Left cardiac atrium (tissue), 4 donors: ENCODE data around the gene CCNK. TPM values are rescaled to one million over a fixed set of nuclear protein-coding genes. Genes with fewer than 3 reads are reported as not detected.

Experiments
- ATAC-seq, 2 donors: fragments of 200-7000 bp; cut with Tn5 transposase; one replicate each; pipeline ENCODE4 v1.9.1; 2020; ENCODE audit warnings: mild to moderate bottlenecking in 2 of 2, moderate library complexity in 2 of 2
- DNase-seq: peaks from one replicate; pipeline ENCODE4 v3.0.0-alpha.2; 2020
- intact Hi-C, 2 donors: fragments of 100-400 bp; cut with DNase I; formaldehyde crosslinking; loops; one replicate each; pipeline versions ENCODE4 v1.14.1 to v1.15.1; 2022 to 2023
- total RNA-seq, 2 donors: library from RNA; stranded (reverse); fragmentation: NEBNext Ultra II Directional; extraction: Animal tissue kit (Norgen Biotek cat#: 25700); gene quantifications; one replicate each; pipeline ENCODE4 v1.2.1, GENCODE V29; 2021
- donor health status: DM: no; HTN: yes; CAD: no.
- donor health status: DM: no; HTN: yes; CAD: no; lungs with severe emphysema.
- donor health status: DM: yes; HTN: yes; CAD: no.
- donor health status: Dilated cardiomyopathy.

The CCNK gene
- total RNA-seq, 2 donors from 2014 or later: 31.4 to 38.6 TPM

DNA sequence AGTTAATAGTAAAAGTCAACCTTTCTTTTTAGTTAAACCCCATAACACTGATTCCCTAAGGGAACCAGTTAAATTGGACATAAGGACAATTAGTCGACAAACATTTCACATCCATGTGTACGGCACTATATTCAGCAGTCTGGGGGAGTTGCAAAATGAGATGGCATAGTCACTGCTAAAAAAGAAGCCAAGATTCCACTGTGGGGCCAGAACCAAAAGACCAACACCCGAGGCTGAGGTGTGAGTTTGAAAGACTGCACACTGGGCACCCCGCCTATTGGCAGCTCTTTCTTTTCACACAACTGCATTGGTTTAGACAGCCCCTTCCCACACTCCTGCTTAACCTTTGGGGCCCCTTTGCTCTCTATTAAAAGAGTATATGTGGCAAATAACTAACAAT is 17.2 kb upstream of the CCNK start:
- DNase-seq: no peak
- intact Hi-C loops: no loop called here
- ATAC-seq: peak; percentile 21 to 67

DNA sequence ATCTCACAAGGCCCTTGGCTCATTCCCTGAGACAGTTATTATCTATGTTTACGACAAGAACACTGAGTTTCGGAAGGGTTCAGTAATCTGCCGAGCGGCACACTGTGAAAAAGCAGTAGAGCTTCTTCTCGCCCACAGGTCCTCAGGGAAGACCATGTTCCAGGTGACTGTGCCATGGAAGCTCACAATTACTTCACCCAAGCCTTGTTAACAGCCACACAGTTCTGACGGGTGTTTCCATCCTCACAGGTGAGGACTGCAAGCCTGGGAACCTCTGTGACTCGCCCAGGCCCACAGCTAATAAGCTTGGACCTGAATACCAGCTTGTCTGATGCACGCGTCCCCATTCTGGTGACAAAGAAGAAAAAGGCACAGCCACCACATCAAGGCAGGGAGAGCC is 15.9 kb upstream of the CCNK start:
- DNase-seq: no peak

DNA sequence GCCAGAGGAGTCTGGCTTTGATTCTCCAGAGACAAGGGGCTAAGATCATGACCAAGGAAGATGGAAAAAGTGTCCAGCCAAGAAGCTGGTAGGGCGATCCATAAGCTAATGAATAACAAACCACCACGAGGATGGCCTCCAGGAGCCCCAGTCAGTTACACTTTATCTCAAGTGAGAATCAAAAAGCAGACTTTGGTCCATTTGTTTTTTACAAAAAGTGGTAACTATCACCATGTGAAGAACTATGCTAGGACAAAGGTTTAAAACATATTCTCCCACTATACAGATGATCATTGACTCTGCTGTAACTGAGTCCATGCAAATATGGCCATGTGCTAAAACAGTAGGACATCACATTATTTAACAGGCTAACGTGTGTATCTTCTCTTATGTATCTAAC is 14.5 kb upstream of the CCNK start:
- intact Hi-C loops: no loop called here
- no peak for ATAC-seq
- DNase-seq: no peak

More for the DNA sequence above, 15.9 kb upstream of the CCNK start:
- intact Hi-C loops: no loop called here
- no peak for ATAC-seq

DNA sequence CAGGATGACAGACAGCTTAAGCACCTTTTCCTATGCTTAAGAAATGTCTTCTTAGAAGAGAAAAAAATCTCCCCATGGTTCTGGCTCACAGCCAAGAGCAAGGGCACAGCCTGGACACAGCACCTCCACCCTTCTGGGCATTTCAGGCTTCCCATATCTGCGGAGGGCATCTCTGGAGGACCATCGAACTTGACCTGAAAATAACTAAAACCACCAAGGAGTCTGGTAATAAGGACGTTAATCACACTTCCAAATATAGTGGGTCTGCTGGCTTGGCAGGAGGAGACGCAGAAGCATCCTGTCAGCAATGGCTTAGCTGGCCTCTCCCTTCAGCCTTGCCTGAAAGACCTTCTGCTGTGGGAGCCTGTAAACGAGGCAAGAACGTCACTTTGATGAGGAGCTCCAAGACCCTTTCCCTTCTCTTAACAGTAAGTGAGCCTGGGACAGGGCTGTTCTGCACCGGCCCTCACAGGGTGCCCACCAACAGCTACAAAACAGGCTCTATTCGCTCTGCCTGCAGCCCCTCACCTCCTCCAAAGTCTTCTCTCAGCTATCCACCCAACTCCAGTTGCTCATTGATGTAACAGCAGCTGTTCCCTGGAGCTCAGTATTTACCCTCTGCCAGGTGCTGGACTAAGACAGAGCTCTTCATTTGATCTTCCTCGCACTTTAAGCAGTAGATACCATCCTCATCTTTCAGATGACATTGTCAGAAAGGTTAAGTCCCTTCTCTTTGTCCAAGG is 13.7 kb upstream of the CCNK start:
- intact Hi-C loops: no loop called here
- DNase-seq: no peak
- ATAC-seq: peak; percentile 62

DNA sequence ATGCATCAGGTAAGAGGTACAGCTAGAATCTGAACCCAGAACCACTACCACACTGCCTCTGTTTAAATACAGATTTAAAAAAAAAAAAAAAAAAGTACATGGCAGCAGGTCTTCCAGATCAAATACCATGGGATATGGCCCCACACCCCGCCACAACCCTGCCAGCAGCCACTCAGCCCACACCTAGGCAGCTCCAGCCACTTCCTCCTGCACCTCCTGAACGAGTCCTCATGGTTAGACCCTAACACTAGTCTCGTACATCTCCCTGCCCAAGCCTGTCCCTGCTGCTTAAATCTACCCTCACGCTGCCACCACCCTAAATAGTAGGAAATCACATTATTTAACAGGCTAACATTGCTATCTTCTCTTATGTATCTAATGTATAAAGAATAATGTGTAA is 13.1 kb upstream of the CCNK start:
- peak in 1 of 2 donors; percentile 26 for ATAC-seq
- intact Hi-C loops: no loop called here
- no peak for DNase-seq

DNA sequence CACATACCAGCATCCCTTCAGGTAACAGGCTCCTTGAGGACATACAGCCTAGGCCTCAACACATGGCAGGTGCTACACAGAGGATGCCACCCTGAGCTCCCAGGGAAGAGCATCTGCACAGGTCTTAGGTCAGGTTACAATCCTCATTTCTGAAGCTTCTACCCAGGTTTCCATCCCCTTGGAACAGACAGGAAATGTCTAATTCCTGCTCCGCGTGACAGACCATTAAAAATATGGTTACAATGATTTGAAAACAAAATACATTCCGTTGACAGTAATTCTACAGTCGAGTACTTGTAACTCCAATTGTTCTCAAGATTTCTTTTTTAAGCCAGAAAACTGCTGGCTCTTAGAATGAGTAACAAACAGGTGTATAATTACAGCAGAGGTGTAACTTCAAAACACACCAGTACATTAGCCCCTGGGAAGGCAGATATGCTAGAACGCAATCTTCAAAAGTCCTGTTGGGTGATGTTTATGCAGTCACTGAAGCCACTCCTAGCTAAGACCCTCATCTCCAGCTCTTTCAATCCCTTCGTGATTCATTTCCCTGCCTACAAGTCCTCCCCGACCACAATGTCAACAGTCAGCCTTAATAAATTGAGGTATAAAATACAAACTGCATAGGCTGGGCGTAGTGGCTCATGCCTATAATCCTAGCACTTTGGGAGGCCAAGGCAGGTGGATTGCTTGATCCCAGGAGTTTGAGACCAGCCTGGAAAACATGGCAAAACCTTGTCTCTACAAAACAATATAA is 12.2 kb upstream of the CCNK start:
- intact Hi-C loops: no loop called here
- DNase-seq: no peak
- no peak for ATAC-seq

DNA sequence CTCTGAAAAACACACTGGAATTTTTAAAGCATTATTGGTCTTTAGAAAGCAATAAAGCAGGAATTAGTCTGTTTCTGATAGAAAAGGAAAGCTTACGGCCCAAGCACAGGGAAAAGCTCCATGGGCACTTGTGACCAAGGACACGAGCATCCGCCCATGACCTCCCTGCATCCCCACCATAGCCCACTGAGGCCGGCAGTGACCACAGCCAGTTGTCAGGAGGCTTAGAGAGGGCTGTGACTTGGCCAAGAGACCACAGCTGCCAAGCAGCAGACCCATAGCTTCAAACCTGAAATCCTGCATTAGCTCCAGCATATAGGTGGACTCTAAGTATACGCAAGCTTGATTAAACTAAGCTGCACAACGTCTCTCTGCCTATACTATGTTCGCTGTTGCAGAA is 9.5 kb upstream of the CCNK start:
- intact Hi-C loops: no loop called here
- ATAC-seq: no peak
- DNase-seq: no peak

DNA sequence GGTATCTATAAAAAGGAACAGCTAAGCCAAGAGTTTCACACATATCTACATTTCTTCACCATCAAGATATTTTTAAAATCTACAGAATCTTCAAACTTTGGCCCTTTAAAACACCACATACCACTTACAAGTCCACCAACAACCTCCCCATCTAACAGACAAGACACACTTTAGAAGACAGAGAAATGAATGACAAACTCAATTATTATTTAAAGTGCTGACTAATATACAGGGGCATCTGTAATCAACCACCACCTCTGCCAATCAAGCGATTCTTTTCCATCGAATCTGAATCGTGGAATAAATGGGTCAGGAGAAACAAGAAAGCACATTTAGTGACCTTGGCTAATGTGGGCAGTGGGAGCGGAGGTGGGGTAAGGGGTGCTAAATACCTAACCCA is 8.3 kb upstream of the CCNK start:
- DNase-seq (no peak), ATAC-seq (no peak)
- intact Hi-C loops: no loop called here

DNA sequence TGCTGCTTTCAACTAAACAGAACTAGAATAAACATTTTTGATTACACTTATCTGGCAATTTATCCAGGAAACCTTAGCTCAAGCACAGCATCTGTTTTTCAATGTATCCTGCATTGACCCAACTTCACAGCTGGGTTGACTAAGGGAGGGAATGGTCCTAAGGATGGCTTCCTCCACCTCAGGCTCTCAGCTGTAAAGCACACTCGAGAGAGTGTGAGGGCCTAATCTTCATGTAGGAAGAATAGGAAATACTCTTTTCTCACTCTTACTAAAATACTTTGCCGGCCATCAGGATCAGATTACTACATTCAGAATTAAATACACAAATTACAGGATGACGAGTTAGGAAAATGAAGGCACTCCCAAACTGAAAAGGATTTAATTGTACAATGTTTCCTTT is 7.8 kb upstream of the CCNK start:
- ATAC-seq (no peak), DNase-seq (no peak)
- intact Hi-C loops: no loop called here

DNA sequence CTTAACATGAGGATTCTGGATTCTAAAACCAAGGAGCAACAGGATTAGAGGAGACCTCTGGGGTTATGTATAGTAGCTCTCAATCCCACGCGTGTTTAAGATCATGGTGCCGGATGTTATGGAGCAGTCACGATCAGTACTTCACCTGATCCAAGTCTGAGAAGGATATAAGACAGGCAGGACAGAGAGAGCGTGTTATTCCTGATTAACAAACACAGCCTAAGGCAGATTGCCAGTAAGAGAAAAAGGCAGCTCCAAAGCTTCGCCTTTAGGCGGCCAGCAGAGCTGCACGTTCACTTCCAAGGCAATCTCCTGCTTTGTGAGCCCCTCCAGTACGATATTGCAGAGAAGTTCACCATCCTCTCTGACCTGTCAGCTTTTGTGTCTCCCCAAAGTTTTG is 6.0 kb upstream of the CCNK start:
- ATAC-seq: peak; percentile 24 to 30
- intact Hi-C loops: no loop called here

DNA sequence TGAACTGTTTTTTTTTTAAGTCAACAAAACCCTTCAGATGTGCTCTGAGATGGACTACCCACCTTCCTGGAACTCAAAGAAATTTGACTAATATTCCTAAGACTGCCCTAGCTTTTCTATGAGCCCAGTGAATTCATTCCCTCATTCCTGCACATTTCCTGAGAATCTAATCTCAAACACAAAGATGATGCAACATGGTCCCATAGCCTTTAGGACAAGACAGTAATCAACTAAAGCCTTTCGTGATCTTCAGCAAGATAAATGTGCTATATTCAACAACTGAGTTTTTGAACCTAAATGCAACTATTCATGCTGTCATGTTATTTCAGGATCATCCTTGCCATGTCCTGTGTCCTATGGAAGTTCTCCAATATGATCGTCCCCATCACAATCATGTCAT is 5.5 kb upstream of the CCNK start:
- no peak for DNase-seq
- ATAC-seq: no peak
- intact Hi-C loops: no loop called here

More for the DNA sequence above, 6.0 kb upstream of the CCNK start:
- no peak for DNase-seq

DNA sequence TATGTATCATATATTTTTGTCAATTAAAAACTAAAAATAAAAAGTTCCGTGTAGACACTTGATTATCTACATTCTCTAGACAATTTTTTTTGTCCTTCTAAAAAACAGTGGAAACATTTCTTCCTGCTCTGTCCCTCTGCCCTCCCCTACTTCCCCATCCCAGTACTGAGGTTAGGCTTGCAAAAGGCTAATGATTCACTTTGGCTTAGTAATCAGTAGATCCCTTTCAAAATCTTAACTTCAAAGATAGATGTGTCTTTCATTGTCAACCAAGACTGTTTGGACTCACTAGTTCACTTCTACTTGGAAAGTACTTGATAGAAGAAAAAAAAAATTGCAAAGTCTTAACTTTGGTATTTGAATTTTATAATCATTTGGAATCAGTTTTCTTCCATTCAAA is 4.3 kb upstream of the CCNK start:
- intact Hi-C loops: no loop called here
- ATAC-seq (no peak), DNase-seq (no peak)

DNA sequence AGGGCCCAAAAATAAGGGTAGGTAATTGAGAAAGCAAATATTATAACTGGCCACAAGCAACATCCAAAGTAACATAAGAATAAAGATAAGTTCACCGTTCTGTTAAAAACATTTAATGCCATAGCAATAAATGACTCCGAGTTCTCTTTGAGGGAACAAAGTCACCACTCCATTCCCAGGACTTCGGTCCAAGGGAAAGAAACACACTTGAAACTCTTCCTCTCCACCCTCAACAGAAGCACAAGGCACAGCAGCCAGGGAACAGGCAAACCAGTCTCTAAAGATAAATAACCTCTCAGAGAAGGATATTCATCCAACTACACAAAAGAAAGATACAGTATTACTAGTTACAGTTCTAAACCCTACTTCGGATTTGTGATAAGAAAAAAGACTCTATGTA is 3.1 kb upstream of the CCNK start:
- no peak for DNase-seq
- no peak for ATAC-seq
- intact Hi-C loops: no loop called here

DNA sequence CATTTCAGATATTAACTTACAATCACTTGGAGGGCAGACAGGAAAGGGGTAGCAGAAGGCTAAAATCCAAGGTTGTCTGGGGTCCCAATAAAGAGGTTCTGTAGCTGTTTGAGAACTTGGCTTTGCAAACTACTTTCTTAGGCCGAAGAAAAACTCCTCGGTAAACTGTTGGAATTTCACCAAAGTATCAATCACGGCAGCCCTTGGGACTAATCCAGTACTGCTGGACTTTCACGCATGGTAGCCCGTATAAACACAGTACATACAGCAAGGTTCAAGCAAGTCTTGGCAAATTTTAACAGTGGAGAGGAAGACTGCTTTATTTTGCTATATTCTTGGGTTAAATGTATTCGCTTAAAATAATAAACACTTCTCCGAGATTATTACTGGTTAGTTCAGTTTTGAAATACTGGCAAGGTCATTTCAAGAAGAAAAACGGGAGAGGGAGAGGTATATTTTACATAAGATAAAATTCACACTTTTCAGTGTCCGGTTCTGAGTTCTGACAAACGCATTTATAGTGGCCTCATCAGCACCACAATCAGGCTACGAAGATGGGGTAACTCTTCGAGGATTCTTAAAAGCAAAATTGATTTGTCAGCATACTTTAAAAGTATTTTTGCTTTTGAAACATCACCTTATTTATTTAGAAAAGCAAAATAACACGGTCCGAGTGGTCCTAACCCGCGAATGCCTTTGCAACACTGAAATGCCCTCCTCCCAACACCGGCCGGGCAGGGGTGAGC is 1.9 kb upstream of the CCNK start:
- ATAC-seq: no peak
- DNase-seq: no peak
- intact Hi-C loops: no loop called here

DNA sequence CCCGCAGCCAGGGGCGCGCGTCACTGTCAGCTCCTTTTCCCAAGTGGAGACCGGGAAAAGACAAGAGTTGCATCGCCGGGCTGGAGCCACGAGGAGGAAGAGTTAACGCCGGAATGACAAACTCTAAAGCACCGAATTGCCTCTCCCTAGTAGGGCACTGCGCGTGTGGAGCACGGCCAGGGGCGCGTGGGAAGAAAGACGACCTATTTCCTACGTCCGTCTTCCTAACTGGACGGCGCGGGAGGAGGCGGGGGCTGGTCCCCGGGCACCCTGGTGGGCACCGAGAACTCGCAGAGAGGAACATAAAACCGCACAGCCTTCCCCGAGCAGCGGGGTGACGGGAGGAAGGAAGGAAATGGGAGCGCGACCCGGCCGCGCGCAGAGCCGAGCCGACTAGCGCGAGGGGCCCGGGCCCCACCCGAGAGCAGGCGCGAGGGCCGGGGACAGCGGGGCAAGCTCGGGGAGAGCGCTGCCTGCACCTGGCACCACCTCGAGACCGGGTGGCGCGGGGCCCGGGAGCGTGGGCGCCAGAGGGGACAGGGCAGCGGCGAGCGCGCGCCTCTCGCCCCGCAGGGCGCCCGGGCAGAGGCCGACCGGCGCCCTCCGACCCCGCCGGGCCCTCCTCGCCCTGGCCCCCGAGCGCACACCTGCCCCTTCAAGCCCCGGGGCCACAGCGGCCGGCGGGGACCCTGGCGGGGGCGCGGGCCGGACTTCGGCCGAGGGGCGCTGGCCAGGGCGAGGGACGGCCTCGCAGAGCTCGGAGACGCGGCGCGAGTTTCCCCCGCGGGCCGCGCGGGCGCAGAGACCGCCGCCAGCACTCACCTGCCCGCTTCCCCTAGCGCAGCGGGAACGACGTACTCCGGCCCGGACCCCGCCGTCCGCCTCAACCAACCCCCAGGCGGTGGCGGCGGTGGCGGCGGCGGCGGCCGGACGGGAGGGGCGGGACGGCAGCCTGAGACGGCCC is 1.0 kb upstream of the CCNK start, which contains the start of gene SETD3:
Gene SETD3 (minus strand): TSS at position 954 of the 964 bp plus-strand sequence. CDS start 15,054 bp downstream, outside the sequence.
- intact Hi-C loops: no loop called here
- DNase-seq (peak; percentile 81), ATAC-seq (peak; percentile 4)

DNA sequence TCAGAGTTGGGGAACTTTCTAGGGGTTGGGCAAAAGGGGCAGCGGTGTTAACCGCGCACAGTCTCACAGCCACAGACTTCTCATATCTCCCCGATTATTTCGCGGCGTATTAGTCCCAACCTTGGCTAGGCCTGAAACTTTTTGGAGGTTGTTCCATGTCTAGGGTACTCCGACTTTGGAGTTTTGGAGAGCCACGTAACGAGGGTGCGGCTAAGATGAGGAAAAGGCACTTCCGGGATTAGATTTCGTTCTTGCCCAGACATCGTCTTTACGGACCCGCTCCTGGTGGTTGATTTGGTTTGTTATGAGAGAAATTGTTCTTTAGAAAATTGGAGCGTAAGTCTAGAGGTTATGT is 513 bp downstream of the CCNK start:
- ATAC-seq (no peak), DNase-seq (no peak)
- intact Hi-C loops: no loop called here

DNA sequence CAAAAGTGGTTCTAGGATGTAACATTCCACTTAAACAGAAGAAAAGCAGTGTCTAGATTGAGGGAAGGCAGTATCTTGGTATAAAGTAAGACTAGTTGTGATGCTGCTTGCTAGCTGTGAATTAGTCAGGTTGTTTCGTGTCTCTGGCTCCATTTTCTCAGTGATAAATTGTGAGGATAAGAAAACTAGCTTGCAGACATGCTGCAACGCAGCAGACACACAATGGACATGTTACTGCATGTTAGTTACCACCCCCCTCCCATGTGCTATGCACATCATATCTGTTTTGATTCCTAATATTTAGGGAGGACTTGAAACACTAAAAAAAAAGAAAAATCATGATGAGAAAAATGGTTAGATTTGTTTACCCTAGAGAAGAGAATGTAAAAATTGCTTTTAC is 2.9 kb downstream of the CCNK start:
- intact Hi-C loops: no loop called here
- ATAC-seq (no peak), DNase-seq (no peak)

DNA sequence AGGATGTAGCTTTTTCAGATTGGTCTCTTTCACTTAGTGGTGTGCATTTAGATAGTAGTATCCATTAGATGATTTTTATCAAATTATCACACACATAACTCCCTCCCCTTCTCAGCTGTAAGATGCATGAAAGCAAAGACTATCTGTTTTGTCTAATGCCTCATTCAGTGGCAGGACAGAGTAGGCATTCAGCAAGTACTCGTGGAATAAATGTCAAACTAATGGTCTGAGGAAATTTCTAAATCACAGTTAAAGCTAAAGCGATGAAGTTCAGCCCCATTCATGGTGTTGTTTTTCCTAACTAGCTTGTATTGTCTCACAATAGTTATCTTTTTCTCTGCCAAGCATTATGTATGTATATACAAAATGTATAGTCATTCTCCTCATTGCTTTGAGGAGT is 16.1 kb downstream of the CCNK start:
- DNase-seq (no peak), ATAC-seq (no peak)
- intact Hi-C loops: no loop called here

DNA sequence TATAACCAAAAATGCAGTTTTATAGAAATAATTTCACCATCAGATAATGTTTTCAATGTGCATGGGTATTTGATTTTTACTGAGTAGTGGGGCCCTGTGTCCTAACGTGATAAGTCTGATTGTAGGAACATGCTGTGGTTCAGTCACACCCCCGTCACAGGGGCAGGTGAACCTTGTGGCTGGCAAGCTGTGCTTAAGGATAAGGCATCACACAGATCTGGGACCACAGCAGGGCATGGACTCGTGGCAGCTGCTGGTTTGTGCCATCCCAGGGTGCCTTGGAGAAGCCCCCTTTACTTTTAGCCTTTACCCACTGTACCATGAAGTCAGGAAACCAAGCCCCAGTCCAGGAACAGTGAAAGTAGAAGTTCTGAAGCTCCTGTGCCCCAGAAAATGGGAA is 16.7 kb downstream of the CCNK start:
- no peak for DNase-seq
- ATAC-seq: no peak
- intact Hi-C loops: no loop called here
